IMR-90 (cell line): Measurements from ENCODE around the gene BEAN1. TPM values are rescaled to one million over a fixed set of nuclear protein-coding genes. Genes with fewer than 3 reads are reported as not detected.

Experiments
- ATAC-seq: fragments of 200-7000 bp; cut with Tn5 transposase; 2 replicates; pipeline ENCODE4 v1.9.1; 2020; ENCODE audit warnings: low read depth, mild to moderate bottlenecking, moderate library complexity
- BruUV-seq: library from RNA; stranded (reverse); fragments of 400-500 nt; replicated peaks from 2 replicates; lab custom pipeline; 2021; lab: Mats Ljungman, UMichigan
- CTCF ChIA-PET: fragments of 300-600 bp; formaldehyde crosslinking; extraction: SDS; loops from one replicate; lab custom pipeline; 2021; ENCODE audit warnings: antibody characterized with exemption; lab: Yijun Ruan, JAX
- POLR2A ChIA-PET: fragments of 300-600 bp; sonication (Branson Sonifier 250); formaldehyde crosslinking; loops from one replicate; lab custom pipeline; 2022; ENCODE audit warnings: antibody characterized with exemption; ENCODE audit not compliant: unreplicated experiment; lab: Charles Lee
- DNase-seq: peaks from one replicate; pipeline ENCODE4 v3.0.0; 2013
- H2AFZ ChIP-seq: replicated peaks from 2 replicates; pipeline ENCODE3; 2013; ENCODE audit warnings: low read length, mild to moderate bottlenecking; ENCODE audit not compliant: poor library complexity
- H2AK5ac ChIP-seq: 2 replicates; pipeline ENCODE4 v1.6.1; 2013; ENCODE audit warnings: low read depth, low read length, inconsistent platforms
- H2AK9ac ChIP-seq: replicated peaks from 2 replicates; pipeline ENCODE3; 2013; ENCODE audit warnings: mild to moderate bottlenecking, low read depth, low read length, moderate library complexity; ENCODE audit not compliant: poor library complexity
- H2BK120ac ChIP-seq: 2 replicates; pipeline ENCODE4 v1.6.1; 2013; ENCODE audit warnings: low read depth, low read length, inconsistent platforms
- H2BK15ac ChIP-seq: 3 replicates; pipeline ENCODE4 v1.6.1; 2013; ENCODE audit warnings: low read depth, low read length, inconsistent platforms
- H2BK20ac ChIP-seq: 2 replicates; pipeline ENCODE4 v1.6.1; 2013; ENCODE audit warnings: low read depth, mild to moderate bottlenecking, inconsistent platforms, low read length, moderate library complexity
- H2BK5ac ChIP-seq: 2 replicates; pipeline ENCODE4 v1.6.1; 2013; ENCODE audit warnings: mild to moderate bottlenecking, low read depth, low read length, inconsistent platforms; ENCODE audit not compliant: poor library complexity, severe bottlenecking
- H3K14ac ChIP-seq: replicated peaks from 2 replicates; pipeline ENCODE4 v1.6.1; 2013; ENCODE audit warnings: low read depth, low read length, inconsistent platforms
- H3K18ac ChIP-seq: 2 replicates; pipeline ENCODE4 v1.6.1; 2013; ENCODE audit warnings: low read depth, low read length, control low read depth
- H3K23ac ChIP-seq: 2 replicates; pipeline ENCODE4 v1.6.1; 2013; ENCODE audit warnings: low read depth, low read length, inconsistent platforms
- H3K27ac ChIP-seq: 2 replicates; pipeline ENCODE4 v1.5.1; 2013; ENCODE audit warnings: mild to moderate bottlenecking, control low read depth, low read length; ENCODE audit not compliant: insufficient read depth
- H3K27me3 ChIP-seq: 2 replicates; pipeline ENCODE4 v1.6.1; 2013; ENCODE audit warnings: low read length; ENCODE audit not compliant: control insufficient read depth, insufficient read depth
- H3K36me3 ChIP-seq: 2 replicates; pipeline ENCODE4 v1.6.1; 2013; ENCODE audit warnings: low read length, mixed read lengths; ENCODE audit not compliant: control insufficient read depth, insufficient read depth
- H3K4ac ChIP-seq: 2 replicates; pipeline ENCODE4 v1.6.1; 2013; ENCODE audit warnings: low read depth, low read length, inconsistent platforms
- H3K4me1 ChIP-seq: 2 replicates; pipeline ENCODE4 v1.6.1; 2013; ENCODE audit warnings: low read length, mixed read lengths; ENCODE audit not compliant: control insufficient read depth, insufficient read depth
- H3K4me2 ChIP-seq: 2 replicates; pipeline ENCODE4 v1.6.1; 2013; ENCODE audit warnings: low read depth, mild to moderate bottlenecking, control low read depth, low read length, moderate library complexity
- H3K4me3 ChIP-seq: 2 replicates; pipeline ENCODE4 v1.5.1; 2013; ENCODE audit warnings: low read depth, mild to moderate bottlenecking, control low read depth, low read length, moderate library complexity; ENCODE audit not compliant: insufficient read depth
- H3K56ac ChIP-seq: 2 replicates; pipeline ENCODE4 v1.6.1; 2013; ENCODE audit warnings: low read length, inconsistent platforms; ENCODE audit not compliant: insufficient read depth; ENCODE audit errors: extremely low read depth
- H3K79me1 ChIP-seq, 2 experiments: 2 replicates each; pipeline ENCODE4 v1.6.1; 2013; ENCODE audit warnings: low read length in 2 of 2, inconsistent platforms in 1 of 2, low read depth in 1 of 2
- H3K9ac ChIP-seq: 2 replicates; pipeline ENCODE4 v1.6.1; 2013; ENCODE audit warnings: low read depth, low read length, control low read depth
- H3K9me1 ChIP-seq: 2 replicates; pipeline ENCODE4 v1.6.1; 2013; ENCODE audit warnings: low read length, inconsistent platforms; ENCODE audit not compliant: insufficient read depth
- H3K9me3 ChIP-seq: 2 replicates; pipeline ENCODE4 v1.6.1; 2013; ENCODE audit warnings: low read length; ENCODE audit not compliant: control insufficient read depth, insufficient read depth
- H4K20me1 ChIP-seq: 2 replicates; pipeline ENCODE4 v1.6.1; 2013; ENCODE audit warnings: low read length, inconsistent platforms; ENCODE audit not compliant: insufficient read depth
- H4K5ac ChIP-seq: 2 replicates; pipeline ENCODE4 v1.6.1; 2013; ENCODE audit warnings: mild to moderate bottlenecking, low read depth, low read length, control low read depth
- H4K8ac ChIP-seq, 2 experiments: 2 replicates each; pipeline ENCODE4 v1.6.1; 2013; ENCODE audit warnings: low read depth in 2 of 2, low read length in 2 of 2, control low read depth in 1 of 2, inconsistent platforms in 1 of 2
- H4K91ac ChIP-seq: 2 replicates; pipeline ENCODE4 v1.6.1; 2013; ENCODE audit warnings: low read depth, low read length, inconsistent platforms; ENCODE audit not compliant: insufficient read depth
- RAD21 ChIP-seq: IDR thresholded peaks from 2 replicates; pipeline ENCODE4 v1.6.1; 2012; ENCODE audit warnings: low read length, improper control_type of control experiment
- WGBS, 2 experiments: methylation state at CpG; one replicate each; pipeline versions ENCODE4 v1.1.5 to v1.1.7; 2013; ENCODE audit warnings: missing lambda C conversion rate in 2 of 2; ENCODE audit not compliant: insufficient read length in 1 of 2; ENCODE audit errors: extremely low coverage in 2 of 2; 5-methylcytosine and 5-hydroxymethylcytosine counted together
- dilution Hi-C: fragments of 300-500 bp; cut with HindIII; formaldehyde crosslinking; loops from one replicate; pipeline ENCODE4 v1.14.3; 2018; ENCODE audit warnings: low sequenced_read_pairs; ENCODE audit not compliant: unreplicated experiment
- in situ Hi-C: fragments of 300-500 bp; cut with MboI; formaldehyde crosslinking; loops from 3 replicates; pipeline ENCODE4 v1.14.3; 2019; ENCODE audit warnings: low sequenced_read_pairs, inconsistent platforms, mixed read lengths
- intact Hi-C: fragments of 100-400 bp; cut with micrococcal nuclease; formaldehyde crosslinking; loops from 2 replicates; pipeline ENCODE4 v1.10.0; 2022
- polyA plus RNA-seq, 3 experiments: library from polyadenylated mRNA; depleted of rRNA; stranded (reverse); fragments of >200 nt; gene quantifications; 2 replicates each; pipeline ENCODE4 v1.2.3, GENCODE V29; 2012; ENCODE audit warnings: low replicate concordance in 1 of 3
- total RNA-seq: library from RNA; depleted of rRNA; stranded (reverse); fragments of >200 nt; gene quantifications from 2 replicates; pipeline ENCODE4 v1.2.3, GENCODE V29; 2012

Gene BEAN1
- total and polyA plus RNA-seq, 2 of the 4 experiments (the other 2 are of a cell fraction), result not detected

GRCh38 chr16:66442502-66443268 lies 15.6 kb downstream of the BEAN1 start:
- no CpG with 5 or more reads among the region's 6 CpGs for WGBS, 2 experiments
- in situ Hi-C loops, result no loop called here
- Histone ChIP-seq H3K27me3 (peaks cover 69% of the 10 kb centered on the region), H2AFZ (peak overlapping the region; percentile 8), H2BK15ac (no peak overlapping the region), H3K27ac (no peak overlapping the region), H3K4me3 (no peak overlapping the region), H3K56ac (no peak overlapping the region), H4K20me1 (no peaks in the 10 kb centered on the region), H3K18ac (no peak overlapping the region), H3K4me2 (no peak overlapping the region), H3K9me1 (no peaks in the 10 kb centered on the region), H2BK5ac (no peak overlapping the region), H3K9me3 (no peaks in the 10 kb centered on the region), H4K5ac (no peak overlapping the region), H3K9ac (no peak overlapping the region), H2BK20ac (no peak overlapping the region), H2AK9ac (no peak overlapping the region), H3K14ac (no peak overlapping the region), H4K8ac (no peak overlapping the region), H3K4ac (no peak overlapping the region), H2BK120ac (no peak overlapping the region), H3K23ac (no peak overlapping the region; the same call in 1 of the 2 replicates), H4K91ac (no peak overlapping the region), H3K79me1 (no peaks in the 10 kb centered on the region), H2AK5ac (no peak overlapping the region), H3K36me3 (no peaks in the 10 kb centered on the region), H3K4me1 (no peaks in the 10 kb centered on the region)
- ATAC-seq (no peak), DNase-seq (no peak)
- BruUV-seq, result no TSS peak
- ChIA-PET CTCF (interaction anchor here (0.9 kb wide), 1 partner anchor 32 kb away, joined by 3 read pairs; no protein-coding TSS in a partner anchor), POLR2A (no interaction called here)
- dilution Hi-C loops, result no loop called here
- TF ChIP-seq RAD21, result no peak
- intact Hi-C loops, result no loop called here
